MM.1S (cell line): Measurements from ENCODE around the gene UGT1A4.

Experiments
- EZH2 ChIP-seq: fragments of 300-600 bp; sonication (generic); optimal IDR thresholded peaks from 2 replicates; pipeline ENCODE3; 2017; ENCODE audit warnings: low read depth, mild to moderate bottlenecking, antibody characterized with exemption, low read length, mixed read lengths
- EZH2phosphoT487 ChIP-seq: fragments of 300-600 bp; sonication (generic); IDR thresholded peaks from 2 replicates; pipeline ENCODE4 v1.6.1; 2018; ENCODE audit warnings: antibody characterized with exemption, low read length
- TF ChIP-seq, protein P1 (sequence below): fragments of 300-600 bp; sonication (generic); IDR thresholded peaks from 2 replicates; pipeline ENCODE4 v1.5.1; 2016; ENCODE audit warnings: antibody characterized with exemption, low read length, mixed read lengths

DNA sequence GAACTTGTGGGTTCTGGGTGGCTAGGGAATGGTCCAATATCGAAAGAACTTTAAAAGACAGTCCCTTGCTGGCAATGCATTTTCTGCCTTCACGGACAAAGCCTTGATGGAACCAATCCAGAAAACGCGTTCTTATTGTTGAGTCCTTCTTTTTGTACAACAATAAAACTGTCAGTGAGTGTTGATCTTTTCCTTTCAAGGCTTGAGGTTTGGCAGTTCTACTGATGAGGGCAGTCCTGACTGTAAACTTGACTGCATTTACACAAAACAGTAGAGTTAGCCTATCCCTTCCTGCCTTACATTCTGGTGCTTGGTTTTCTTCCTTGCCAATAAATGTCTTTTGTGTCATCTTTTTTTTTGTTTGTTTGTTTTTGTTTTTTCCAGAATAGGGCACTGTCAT, 39.3 kb upstream of the UGT1A4 start:
- TF ChIP-seq, protein P1, sequence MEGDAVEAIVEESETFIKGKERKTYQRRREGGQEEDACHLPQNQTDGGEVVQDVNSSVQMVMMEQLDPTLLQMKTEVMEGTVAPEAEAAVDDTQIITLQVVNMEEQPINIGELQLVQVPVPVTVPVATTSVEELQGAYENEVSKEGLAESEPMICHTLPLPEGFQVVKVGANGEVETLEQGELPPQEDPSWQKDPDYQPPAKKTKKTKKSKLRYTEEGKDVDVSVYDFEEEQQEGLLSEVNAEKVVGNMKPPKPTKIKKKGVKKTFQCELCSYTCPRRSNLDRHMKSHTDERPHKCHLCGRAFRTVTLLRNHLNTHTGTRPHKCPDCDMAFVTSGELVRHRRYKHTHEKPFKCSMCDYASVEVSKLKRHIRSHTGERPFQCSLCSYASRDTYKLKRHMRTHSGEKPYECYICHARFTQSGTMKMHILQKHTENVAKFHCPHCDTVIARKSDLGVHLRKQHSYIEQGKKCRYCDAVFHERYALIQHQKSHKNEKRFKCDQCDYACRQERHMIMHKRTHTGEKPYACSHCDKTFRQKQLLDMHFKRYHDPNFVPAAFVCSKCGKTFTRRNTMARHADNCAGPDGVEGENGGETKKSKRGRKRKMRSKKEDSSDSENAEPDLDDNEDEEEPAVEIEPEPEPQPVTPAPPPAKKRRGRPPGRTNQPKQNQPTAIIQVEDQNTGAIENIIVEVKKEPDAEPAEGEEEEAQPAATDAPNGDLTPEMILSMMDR = no peak
- TF ChIP-seq EZH2 (no peak), EZH2phosphoT487 (no peak)
